Left forelimb (tissue), 1 donor: Measurements from ENCODE around the gene RSL24D1.
"Not testable (repeated sequence)": the region's sequence is repeated elsewhere in the genome, so short reads cannot be mapped to it uniquely, and the experiment has no call there.

Experiments
- DNase-seq: peaks from one replicate; pipeline ENCODE4 v3.0.0-alpha.2; 2018; ENCODE audit warnings: low spot score

The RSL24D1 gene

DNA sequence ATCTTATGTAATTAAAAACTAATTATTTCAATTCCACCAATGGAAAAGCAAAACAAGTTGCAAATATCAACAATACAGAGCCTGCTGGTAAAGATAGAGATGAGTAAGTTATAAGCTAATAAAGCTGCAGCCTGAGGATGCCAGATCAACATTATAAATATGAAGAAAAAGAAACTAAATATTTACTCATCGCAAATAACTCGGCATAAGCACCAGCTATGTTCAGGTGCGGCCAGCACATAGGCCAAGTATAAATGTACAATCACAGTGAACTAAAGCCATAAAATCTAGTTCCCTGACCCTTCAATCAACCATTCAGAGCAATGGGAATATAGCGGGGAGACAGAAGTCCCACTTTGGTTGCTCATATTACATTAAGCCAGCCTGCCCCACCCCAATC, 7.7 kb upstream of the RSL24D1 start:
- DNase-seq, result no peak

DNA sequence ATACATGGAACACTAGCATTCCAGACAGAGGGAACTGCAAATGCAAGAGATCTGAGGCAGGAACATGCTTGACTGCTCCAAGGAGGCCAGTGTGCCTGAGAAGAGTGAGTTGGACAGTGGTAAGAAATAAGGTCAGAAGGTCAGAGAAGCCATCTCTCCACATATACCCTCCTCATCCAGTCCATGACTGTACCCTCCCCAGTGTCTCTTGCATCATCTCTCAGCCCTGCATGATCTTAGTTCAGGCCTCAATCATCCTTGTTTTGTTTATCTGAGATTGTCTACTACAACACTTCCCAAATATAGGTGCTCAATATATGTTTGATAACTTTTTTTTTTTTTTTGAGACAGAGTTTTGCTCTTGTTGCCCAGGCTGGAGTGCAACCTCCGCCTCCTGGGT, 5.5 kb upstream of the RSL24D1 start:
- no peak for DNase-seq

DNA sequence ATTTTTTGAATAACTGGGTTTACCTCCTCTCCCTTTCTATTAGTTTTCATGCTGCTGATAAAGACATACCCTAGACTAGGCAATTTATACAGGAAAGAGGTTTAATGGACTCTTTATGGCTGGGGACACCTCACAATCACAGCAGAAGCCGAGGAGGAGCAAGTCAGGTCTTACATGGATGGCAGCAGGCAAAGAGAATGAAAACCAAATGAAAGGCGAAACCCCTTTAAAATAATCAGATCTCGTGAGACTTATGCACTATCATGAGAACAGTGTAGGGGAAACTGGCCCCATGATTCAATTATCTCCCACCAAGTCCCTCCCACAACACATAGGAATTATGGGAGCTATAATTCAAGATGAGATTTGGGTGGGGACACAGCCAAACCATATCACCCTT, 2.0 kb upstream of the RSL24D1 start:
- DNase-seq, result no peak

DNA sequence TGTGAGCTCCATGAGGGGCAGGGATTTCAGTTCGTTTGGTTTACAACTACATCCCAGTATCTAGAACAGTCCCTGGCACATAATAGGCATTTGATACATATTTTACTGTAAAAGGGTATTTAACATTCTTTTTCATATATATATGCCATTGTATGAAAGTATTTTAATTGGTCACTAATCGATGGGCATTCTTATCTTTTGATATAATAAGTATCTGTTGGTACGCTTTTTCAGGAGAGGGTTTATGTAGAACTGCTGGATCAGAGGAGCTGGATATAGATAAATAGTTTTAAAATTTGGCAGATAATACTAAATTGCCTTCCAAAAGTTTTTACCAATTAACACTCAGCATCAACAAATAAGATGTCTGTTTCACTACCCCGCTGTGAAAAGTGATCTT, 978 bp upstream of the RSL24D1 start:
- no peak for DNase-seq

DNA sequence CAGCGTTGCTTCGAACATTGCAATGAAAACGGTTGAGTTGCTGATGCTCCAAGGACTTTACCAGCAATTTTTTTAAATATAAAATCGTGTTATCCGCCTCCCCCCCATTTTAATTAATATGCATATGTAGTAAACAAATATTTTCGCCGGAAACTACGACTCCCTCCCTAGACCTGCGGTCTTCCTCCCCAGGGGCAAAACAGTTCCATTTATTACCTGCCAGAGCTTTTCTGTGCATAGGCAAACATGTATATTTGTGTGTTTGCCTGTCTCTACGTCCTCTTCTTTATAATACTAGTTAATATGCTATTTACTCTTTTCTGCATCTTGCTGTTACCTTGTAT, 593 bp upstream of the RSL24D1 start:
- no peak for DNase-seq

DNA sequence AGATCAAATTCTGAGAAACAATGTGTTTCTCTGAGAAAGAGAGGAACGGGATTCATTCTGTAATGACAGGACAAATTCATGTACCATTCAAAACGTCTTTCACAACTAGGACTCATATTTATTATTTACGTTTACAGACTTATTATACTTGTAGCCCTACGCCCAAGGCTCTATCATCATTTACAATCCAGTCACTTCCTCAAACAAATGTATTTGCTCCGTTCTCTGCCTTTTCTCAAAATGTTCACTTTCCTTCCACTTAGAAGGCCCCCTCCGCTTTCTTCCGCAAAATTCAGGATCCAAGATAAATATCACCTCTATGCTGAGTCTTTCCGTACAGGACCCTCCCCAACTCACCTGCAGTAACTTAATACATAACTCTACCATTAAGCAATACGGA, 745 bp downstream of the RSL24D1 start:
- DNase-seq, result no peak

DNA sequence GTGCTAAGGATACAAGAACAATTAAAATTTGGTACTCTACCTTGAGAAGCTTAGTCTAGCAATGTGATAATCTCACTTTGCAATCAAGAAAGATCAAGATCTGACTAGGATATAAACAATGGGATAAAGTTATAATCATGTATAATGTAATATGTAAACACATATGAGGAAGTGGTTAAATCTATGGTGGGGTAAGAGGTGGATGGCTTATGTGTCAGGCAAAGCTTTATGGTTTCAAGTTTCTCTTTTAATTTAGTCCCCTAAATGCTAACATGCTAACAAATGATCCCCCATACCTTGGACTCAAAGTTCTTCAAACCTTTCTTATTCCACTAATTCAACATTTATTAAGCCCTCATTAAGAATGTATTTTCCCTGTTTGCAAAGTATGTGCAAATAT, 2.5 kb downstream of the RSL24D1 start:
- DNase-seq, result no peak

DNA sequence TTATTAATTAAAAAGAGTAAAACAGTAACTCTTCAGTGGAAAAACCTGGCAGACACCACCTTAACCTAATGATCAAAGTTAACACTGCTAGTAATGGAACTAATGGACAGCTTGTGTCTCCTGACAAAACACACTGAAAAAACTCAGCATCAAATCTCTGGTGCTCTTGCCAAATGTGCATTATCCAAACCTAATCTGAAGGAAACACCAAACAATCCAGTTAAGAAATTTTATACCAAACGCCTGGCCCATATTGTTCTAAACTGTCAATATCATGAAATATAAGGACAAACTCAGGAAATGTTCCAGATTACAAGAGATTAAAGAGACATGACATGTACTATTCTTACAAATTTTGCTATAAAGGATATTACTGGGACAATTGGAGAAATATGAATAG, 10.4 kb downstream of the RSL24D1 start:
- no peak for DNase-seq

DNA sequence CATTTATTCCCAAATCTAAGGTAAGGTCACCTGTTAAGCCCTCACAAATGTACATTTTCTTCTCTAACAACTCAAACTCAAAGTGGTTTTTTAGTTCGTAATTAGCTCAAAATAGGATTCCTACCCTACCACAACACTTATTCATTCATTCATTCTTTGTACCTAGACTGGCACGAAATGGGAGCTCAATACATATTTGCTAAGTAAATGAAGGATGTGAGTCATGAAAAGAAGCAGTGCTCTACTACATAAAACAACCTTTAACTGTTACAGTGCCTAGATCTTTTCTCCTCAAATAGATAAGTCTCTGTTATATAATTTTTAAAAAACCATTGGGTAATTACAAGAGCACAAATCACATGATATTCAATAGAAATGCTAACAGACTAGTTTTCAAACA, 13.1 kb downstream of the RSL24D1 start:
- no peak for DNase-seq

DNA sequence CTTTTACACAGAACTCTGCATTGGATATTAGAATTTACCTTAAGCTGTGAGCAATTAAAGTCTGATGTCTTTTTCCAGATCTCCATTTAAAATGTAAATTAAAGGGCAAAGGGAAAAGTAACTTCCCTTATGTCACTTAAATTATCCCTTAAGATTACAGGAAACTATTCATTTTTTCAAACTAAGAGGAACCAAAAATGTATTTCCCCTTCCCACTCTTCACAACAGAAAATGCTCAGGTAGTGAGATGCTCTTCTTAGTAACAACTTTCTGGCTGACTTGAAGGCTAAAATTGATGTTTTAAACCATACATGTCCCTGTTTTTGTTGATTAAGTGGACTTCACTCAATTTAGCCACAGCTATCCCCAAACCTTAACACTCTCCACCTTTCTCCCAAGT, 17.6 kb downstream of the RSL24D1 start:
- no peak for DNase-seq

DNA sequence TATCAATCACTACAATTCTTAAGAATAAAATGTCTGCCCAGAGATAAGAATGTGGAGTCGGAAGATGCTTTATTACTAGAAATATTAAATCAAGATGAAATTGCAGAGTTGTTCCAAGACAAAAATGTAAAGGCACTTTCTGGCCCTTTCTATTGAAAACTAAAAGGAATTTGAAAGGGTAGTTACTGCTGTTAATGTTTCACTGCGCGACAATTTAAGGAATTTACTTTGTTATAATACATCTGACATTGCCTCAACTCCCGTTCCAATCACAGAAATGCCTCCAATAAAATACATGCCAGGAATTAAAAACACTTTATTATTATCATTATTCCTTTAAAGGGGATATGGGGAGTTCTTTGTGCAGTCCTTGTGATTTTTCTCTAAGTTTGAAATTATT, 26.4 kb downstream of the RSL24D1 start:
- DNase-seq, result no peak

DNA sequence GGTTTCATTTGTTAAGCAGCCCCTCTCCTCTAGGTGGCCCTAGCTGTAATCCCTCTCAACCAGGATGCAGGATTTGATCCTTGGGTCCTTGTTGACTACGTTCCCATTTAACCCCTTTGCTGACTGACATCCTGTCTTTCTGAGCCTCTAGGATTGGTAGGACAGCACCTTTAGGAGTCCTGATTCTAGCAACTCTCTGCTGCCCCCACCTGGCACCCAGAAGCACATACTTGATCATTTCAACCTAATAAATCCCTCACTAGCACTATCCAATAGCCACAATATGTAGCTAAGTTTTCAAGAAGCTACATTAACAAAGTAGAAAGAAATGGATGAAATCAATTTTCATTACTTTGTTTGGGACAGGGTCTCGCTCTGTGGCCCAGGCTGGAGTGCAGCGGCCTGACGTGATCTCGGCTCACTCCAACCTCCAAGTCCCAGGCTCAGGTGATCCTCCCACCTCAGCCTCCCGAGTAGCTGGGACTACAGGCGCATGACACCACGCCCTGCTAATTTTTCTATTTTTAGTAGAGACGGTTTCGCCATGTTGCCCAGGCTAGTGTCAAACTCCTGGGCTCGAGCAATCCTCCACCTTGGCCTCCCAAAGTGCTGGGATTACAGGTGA, 28.3 kb downstream of the RSL24D1 start:
- peak; percentile 70 for DNase-seq

DNA sequence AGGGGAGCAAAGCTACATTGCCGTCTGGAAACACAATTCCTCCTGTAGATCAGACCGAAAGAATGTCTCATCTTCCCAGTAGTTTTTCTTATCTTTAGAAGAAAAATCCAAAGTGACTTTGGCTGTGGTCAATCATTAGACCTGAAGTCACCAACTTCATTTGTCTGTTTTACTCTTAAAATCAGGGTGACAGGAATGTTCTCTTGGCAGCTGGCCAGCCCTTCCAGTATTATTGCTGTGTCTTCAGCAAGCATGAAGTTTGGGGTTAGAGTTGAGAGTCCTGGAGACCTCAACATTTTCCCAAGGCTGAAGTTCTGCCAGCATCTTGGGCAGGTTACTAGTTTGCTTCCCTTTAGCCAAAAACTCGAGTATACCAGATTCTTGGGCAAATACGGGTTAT, 32.5 kb downstream of the RSL24D1 start:
- no peak for DNase-seq

DNA sequence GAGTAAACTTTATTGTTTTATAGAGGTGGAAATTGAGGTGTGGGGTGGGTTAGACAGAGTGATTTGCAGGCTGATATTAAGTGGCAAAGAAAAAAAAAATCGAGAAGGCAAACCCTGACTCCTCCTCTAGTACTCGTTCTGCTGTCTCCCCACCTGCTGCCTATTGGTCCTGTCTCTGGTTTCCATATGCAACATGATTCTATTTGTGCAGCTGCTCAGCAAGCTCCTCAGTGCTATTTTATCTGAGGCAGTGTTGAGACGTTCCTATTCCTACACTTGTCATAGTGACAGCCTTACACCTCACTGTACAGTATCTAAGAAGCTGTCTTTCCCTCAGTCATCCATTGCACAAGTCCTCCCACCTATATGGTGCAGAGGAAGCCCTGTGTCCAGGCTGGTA, 45.1 kb downstream of the RSL24D1 start:
- no peak for DNase-seq

DNA sequence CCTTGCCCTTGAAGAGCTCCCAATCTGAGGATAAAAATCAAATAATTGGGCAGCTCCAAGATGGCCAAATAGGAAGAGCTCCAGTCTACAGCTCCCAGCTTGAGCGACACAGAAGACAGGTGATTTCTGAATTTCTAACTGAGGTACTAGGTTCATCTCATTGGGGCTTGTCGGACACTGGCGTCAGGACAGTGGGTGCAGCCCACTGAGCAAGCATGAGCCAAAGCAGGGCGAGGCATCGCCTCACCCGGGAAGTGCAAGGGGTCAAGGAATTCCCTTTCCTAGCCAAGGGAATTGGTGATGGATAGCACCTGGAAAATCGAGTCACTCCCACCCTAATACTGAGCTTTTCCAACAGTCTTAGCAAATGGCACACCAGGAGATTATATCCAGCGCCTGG, 53.6 kb downstream of the RSL24D1 start:
- DNase-seq, result not testable (repeated sequence)

DNA sequence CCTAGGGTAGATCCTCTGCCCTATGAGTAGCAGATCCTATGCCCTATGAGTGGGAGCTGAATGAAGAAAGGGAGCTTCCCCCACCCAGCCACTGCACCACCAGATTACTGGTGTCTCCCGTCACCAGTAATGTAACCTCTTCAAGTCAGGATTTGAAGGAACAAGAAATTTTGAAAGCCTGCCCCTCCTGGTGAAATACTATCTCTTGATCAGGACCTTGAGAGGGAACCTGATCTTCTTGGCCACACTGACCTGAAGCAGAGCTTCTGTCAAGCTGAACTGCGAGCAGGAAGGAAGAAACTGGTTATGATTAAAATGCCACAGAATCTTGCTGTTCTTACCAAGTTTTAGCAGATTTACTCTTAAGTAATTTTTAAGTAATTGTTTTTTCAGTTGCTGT, 62.8 kb downstream of the RSL24D1 start:
- DNase-seq, result no peak

DNA sequence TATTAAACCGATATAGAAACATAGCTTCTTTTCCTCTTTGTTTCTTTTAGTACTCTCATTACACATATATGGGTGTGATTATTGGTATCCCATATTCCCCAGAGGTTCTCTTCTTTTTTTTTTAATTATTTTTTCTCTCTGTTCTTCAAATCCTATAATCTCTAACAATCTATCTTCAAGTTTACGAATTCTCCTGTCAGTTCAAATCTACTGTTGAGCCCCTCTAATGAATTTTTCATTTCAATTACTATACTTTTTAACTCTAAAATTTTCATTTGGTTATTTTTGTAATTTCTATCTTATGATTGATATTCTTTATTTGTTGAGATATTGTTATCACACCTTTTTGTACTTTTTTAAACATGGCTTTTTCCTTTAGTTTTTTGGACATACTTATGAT, 64.1 kb downstream of the RSL24D1 start:
- DNase-seq, result no peak
